Esophagus muscularis mucosa (tissue), 3 donors: ENCODE measurements around the gene ASB1.

Source experiments
- CTCF ChIP-seq, 3 experiments: fragments of 200-600 bp in 2 of 3; fragments of 450-650 bp in 1 of 3; sonication (generic) in 2 of 3; IDR thresholded peaks; one replicate each; pipeline ENCODE4 v1.5.1; 2017 to 2019; ENCODE audit warnings: antibody characterized with exemption in 3 of 3, mild to moderate bottlenecking in 2 of 3, moderate library complexity in 1 of 3
- POLR2A ChIP-seq: fragments of 450-650 bp; IDR thresholded peaks from one replicate; pipeline ENCODE4 v1.6.1; 2017; ENCODE audit warnings: antibody characterized with exemption, moderate library complexity, mild to moderate bottlenecking, low read depth
- POLR2AphosphoS5 ChIP-seq, 2 donors: sonication (generic); formaldehyde crosslinking; IDR thresholded peaks; one replicate each; pipeline ENCODE4 v1.6.1; 2017; ENCODE audit warnings: antibody characterized with exemption in 2 of 2

DNA sequence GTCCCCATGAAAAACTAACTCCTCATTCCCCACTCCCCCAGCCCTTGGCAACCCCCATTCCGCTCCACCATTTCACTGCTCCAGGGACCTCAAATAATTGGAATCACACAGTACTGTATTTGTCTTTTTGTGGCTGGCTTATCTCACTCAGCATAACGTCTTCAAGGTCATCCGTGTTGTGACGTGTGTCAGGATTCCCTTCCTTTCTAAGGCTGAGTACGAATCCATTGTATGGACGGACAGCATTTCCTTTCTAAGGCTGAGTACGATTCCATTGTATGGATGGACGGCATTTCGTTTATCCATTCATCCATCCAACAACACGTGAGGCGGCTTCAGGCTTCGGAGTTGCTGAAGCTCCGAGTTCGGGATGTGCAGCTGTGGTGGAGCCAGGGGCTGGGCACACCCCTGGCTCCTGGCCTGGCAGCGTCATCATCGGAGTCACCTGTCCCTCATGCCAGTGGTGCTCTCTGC, 1.2 kb upstream of the ASB1 start:
- TF ChIP-seq POLR2A (no peak), POLR2AphosphoS5 (IDR thresholded peaks at IDR 0.05) (no peak), CTCF (IDR thresholded peaks at IDR 0.05) (no peak)
